HepG2 (cell line): Measurements from ENCODE around the gene NT5C1B. TPM values are rescaled to one million over a fixed set of nuclear protein-coding genes. Genes with fewer than 3 reads are reported as not detected.

Experiments used
- ARID4A ChIP-seq: sonication (generic); formaldehyde crosslinking; IDR thresholded peaks from 2 replicates; pipeline ENCODE4 v1.5.0; 2020; ENCODE audit warnings: mild to moderate bottlenecking, missing genetic modification reagents, borderline replicate concordance
- HDAC1 ChIP-seq: sonication (generic); formaldehyde crosslinking; IDR thresholded peaks from 2 replicates; pipeline ENCODE4 v1.5.1; 2020; ENCODE audit warnings: mild to moderate bottlenecking, missing genetic modification reagents
- MXD3 ChIP-seq: IDR thresholded peaks from 2 replicates; pipeline ENCODE4 v1.6.1; 2016; ENCODE audit warnings: mild to moderate bottlenecking, missing biosample characterization, missing genetic modification reagents
- NCOA1 ChIP-seq: sonication (generic); formaldehyde crosslinking; IDR thresholded peaks from 2 replicates; pipeline ENCODE4 v1.9.0; 2021; ENCODE audit warnings: missing genetic modification reagents
- RXRA ChIP-seq: sonication (generic); formaldehyde crosslinking; IDR thresholded peaks from 2 replicates; pipeline ENCODE4 v1.5.1; 2020; ENCODE audit warnings: missing genetic modification reagents
- SKI ChIP-seq: fragments of 450-650 bp; IDR thresholded peaks from one replicate; pipeline ENCODE4 v1.6.1; 2018; ENCODE audit warnings: mild to moderate bottlenecking; ENCODE audit not compliant: partially characterized antibody
- SNAPC4 ChIP-seq: sonication (generic); formaldehyde crosslinking; IDR thresholded peaks from 2 replicates; pipeline ENCODE4 v1.4.0; 2020; ENCODE audit warnings: mild to moderate bottlenecking, missing genetic modification reagents
- TBL1XR1 ChIP-seq: fragments of 150-350 bp; IDR thresholded peaks from 2 replicates; pipeline ENCODE4 v1.6.1; 2014; ENCODE audit warnings: borderline replicate concordance, low read length; ENCODE audit not compliant: partially characterized antibody
- WIZ ChIP-seq: sonication (generic); formaldehyde crosslinking; IDR thresholded peaks from 2 replicates; pipeline ENCODE4 v1.5.1; 2020; ENCODE audit warnings: mild to moderate bottlenecking, missing genetic modification reagents
- ZNF136 ChIP-seq: sonication (generic); formaldehyde crosslinking; IDR thresholded peaks from 2 replicates; pipeline ENCODE4 v1.8.1; 2022; ENCODE audit warnings: low read depth, mild to moderate bottlenecking, moderate library complexity, missing genetic modification reagents
- ZNF274 ChIP-seq: sonication (generic); formaldehyde crosslinking; IDR thresholded peaks from 2 replicates; pipeline ENCODE4 v1.5.1; 2020; ENCODE audit warnings: mild to moderate bottlenecking, missing genetic modification reagents
- ZNF333 ChIP-seq: sonication (generic); formaldehyde crosslinking; IDR thresholded peaks from 2 replicates; pipeline ENCODE4 v1.4.0; 2020; ENCODE audit warnings: mild to moderate bottlenecking, missing genetic modification reagents, borderline replicate concordance
- ZNF576 ChIP-seq: sonication (generic); formaldehyde crosslinking; IDR thresholded peaks from 2 replicates; pipeline ENCODE4 v1.4.0; 2020; ENCODE audit warnings: mild to moderate bottlenecking, missing genetic modification reagents
- ZNF678 ChIP-seq: sonication (generic); formaldehyde crosslinking; IDR thresholded peaks from 2 replicates; pipeline ENCODE4 v1.4.0; 2020; ENCODE audit warnings: mild to moderate bottlenecking, missing genetic modification reagents
- ZNF710 ChIP-seq: sonication (generic); formaldehyde crosslinking; IDR thresholded peaks from 2 replicates; pipeline ENCODE4 v1.5.0; 2020; ENCODE audit warnings: mild to moderate bottlenecking, missing genetic modification reagents, borderline replicate concordance
- polyA plus RNA-seq, 8 experiments: library from polyadenylated mRNA; depleted of rRNA in 3 of 8; stranded (reverse) in 7 of 8; unstranded in 1 of 8; fragments of >200 nt; fragmentation: Illumina TruSeq in 4 of 8; extraction: Trizol in 4 of 8; gene quantifications; 2 replicates each; pipeline versions ENCODE4 v1.2.1 to v1.2.3, GENCODE V29; 2011 to 2016; ENCODE audit warnings: low read depth in 4 of 8, missing spikeins in 1 of 8, mixed read lengths in 1 of 8; ENCODE audit not compliant: insufficient read depth in 1 of 8
- total RNA-seq, 5 experiments: library from RNA; depleted of rRNA; stranded (reverse); fragments of >200 nt; fragmentation: Illumina TruSeq; extraction: Trizol; gene quantifications; 2 replicates each; pipeline ENCODE4 v1.2.3, GENCODE V29; 2016; ENCODE audit warnings: low read depth in 1 of 5

The NT5C1B gene
- total and polyA plus RNA-seq, 2 of the 13 experiments (the other 11 are each of a cell fraction or from before 2014, with no cell fraction given) = not detected

GRCh38 chr2:18560031-18560796 is 29.2 kb downstream of the NT5C1B start, which contains the start of gene RDH14 (continued):
- peak; percentile 87; the same call in 1 of the 2 replicates for TF ChIP-seq ARID4A (CRISPR knock-in tag)
- TF ChIP-seq ZNF710 (CRISPR knock-in tag) = peak; percentile 90
- TF ChIP-seq ZNF274 = peak; percentile 22
- TF ChIP-seq RXRA = peak; percentile 87
- no peak for TF ChIP-seq SNAPC4 (CRISPR knock-in tag)
- TF ChIP-seq HDAC1 (CRISPR knock-in tag) = peak; percentile 75
- peak; percentile 17; the same call in 1 of the 2 replicates for TF ChIP-seq ZNF136 (CRISPR knock-in tag)
- TF ChIP-seq ZNF678 (CRISPR knock-in tag) = peak; percentile 81; the same call in 1 of the 2 replicates
- no peak for TF ChIP-seq ZNF576
- TF ChIP-seq MXD3 (CRISPR knock-in tag) = peak; percentile 93
- peak; percentile 65 for TF ChIP-seq TBL1XR1
- TF ChIP-seq NCOA1 (CRISPR knock-in tag) = no peak
- peak; percentile 95 for TF ChIP-seq ZNF333 (CRISPR knock-in tag)
- peak; percentile 67 for TF ChIP-seq SKI
- TF ChIP-seq WIZ (CRISPR knock-in tag) = no peak
